OCI-LY1 (cell line): ENCODE measurements around the gene MAP3K14.

Experiments
- CTCF ChIP-seq: fragments of 200-600 bp; sonication (generic), shearing (Covaris generic); IDR thresholded peaks from 2 replicates; pipeline ENCODE4 v1.5.1; 2017; ENCODE audit warnings: mild to moderate bottlenecking, antibody characterized with exemption, low read length, moderate library complexity, mixed read lengths
- EZH2 ChIP-seq: fragments of 200-600 bp; sonication (generic), shearing (Covaris generic); IDR thresholded peaks from 2 replicates; pipeline ENCODE4 v1.8.0; 2017; ENCODE audit warnings: borderline replicate concordance, mixed run types, mild to moderate bottlenecking, antibody characterized with exemption, low read length, moderate library complexity, mixed read lengths

- TF ChIP-seq CTCF: no peak
- no peak for TF ChIP-seq EZH2
Observed at GRCh38 chr17:45274033-45274432, 42.8 kb downstream of the MAP3K14 start.
